H9 (cell line): Measurements from ENCODE around the gene RSBN1L. TPM values are rescaled to one million over a fixed set of nuclear protein-coding genes. Genes with fewer than 3 reads are reported as not detected.

ENCODE experiments used
- DNase-seq: peaks from one replicate; pipeline ENCODE4 v3.0.0-alpha.2; 2017
- H2AFZ ChIP-seq: one replicate; pipeline ENCODE4 v1.6.1; 2013; ENCODE audit warnings: mild to moderate bottlenecking, low read length, control low read depth, moderate library complexity
- H2AK5ac ChIP-seq: 2 replicates; pipeline ENCODE4 v1.6.1; 2013; ENCODE audit warnings: low read length, control low read depth, mixed read lengths; ENCODE audit not compliant: insufficient read length
- H2BK120ac ChIP-seq: one replicate; pipeline ENCODE4 v1.6.1; 2013; ENCODE audit warnings: low read depth, mild to moderate bottlenecking, low read length, control low read depth, inconsistent platforms; ENCODE audit not compliant: poor library complexity, severe bottlenecking
- H2BK12ac ChIP-seq: 2 replicates; pipeline ENCODE4 v1.6.1; 2013; ENCODE audit warnings: low read length, control low read depth, mixed read lengths, low read depth; ENCODE audit not compliant: insufficient read length
- H2BK15ac ChIP-seq: 2 replicates; pipeline ENCODE4 v1.6.1; 2013; ENCODE audit warnings: low read depth, low read length, control low read depth
- H2BK20ac ChIP-seq: one replicate; pipeline ENCODE4 v1.6.1; 2013; ENCODE audit warnings: low read depth, mild to moderate bottlenecking, low read length, control low read depth, inconsistent platforms; ENCODE audit not compliant: poor library complexity, severe bottlenecking
- H2BK5ac ChIP-seq: 2 replicates; pipeline ENCODE4 v1.6.1; 2013; ENCODE audit warnings: low read length, control low read depth, mixed read lengths; ENCODE audit not compliant: insufficient read length
- H3K14ac ChIP-seq: 2 replicates; pipeline ENCODE4 v1.6.1; 2013; ENCODE audit warnings: low read length, control low read depth; ENCODE audit not compliant: insufficient read depth
- H3K18ac ChIP-seq: 2 replicates; pipeline ENCODE4 v1.6.1; 2013; ENCODE audit warnings: low read depth, mild to moderate bottlenecking, mixed read lengths, low read length, control low read depth; ENCODE audit not compliant: insufficient read length
- H3K23ac ChIP-seq: 2 replicates; pipeline ENCODE4 v1.6.1; 2013; ENCODE audit warnings: low read length, control low read depth, mixed read lengths, low read depth; ENCODE audit not compliant: insufficient read length
- H3K23me2 ChIP-seq: 2 replicates; pipeline ENCODE4 v1.6.1; 2013; ENCODE audit warnings: low read depth, mild to moderate bottlenecking, mixed read lengths, low read length, control low read depth; ENCODE audit not compliant: insufficient read length, poor library complexity, severe bottlenecking
- H3K27ac ChIP-seq: 2 replicates; pipeline ENCODE4 v1.5.1; 2013; ENCODE audit warnings: low read length, control low read depth, mixed read lengths, low read depth; ENCODE audit not compliant: insufficient read length
- H3K27me3 ChIP-seq: 2 replicates; pipeline ENCODE4 v1.6.1; 2013; ENCODE audit warnings: low read length, control low read depth, inconsistent platforms; ENCODE audit not compliant: insufficient read depth
- H3K4ac ChIP-seq: 2 replicates; pipeline ENCODE4 v1.6.1; 2013; ENCODE audit warnings: low read depth, mild to moderate bottlenecking, control low read depth, inconsistent platforms, low read length, moderate library complexity
- H3K4me1 ChIP-seq: 2 replicates; pipeline ENCODE4 v1.6.1; 2013; ENCODE audit warnings: low read length, control low read depth, inconsistent platforms; ENCODE audit not compliant: insufficient read depth
- H3K4me2 ChIP-seq: 2 replicates; pipeline ENCODE4 v1.6.1; 2013; ENCODE audit warnings: low read length, control low read depth, mixed read lengths; ENCODE audit not compliant: insufficient read length, insufficient read depth
- H3K56ac ChIP-seq: 2 replicates; pipeline ENCODE4 v1.6.1; 2013; ENCODE audit warnings: low read depth, mild to moderate bottlenecking, mixed read lengths, low read length, control low read depth; ENCODE audit not compliant: insufficient read length
- H3K79me1 ChIP-seq: 2 replicates; pipeline ENCODE4 v1.6.1; 2013; ENCODE audit warnings: low read depth, mild to moderate bottlenecking, moderate library complexity, low read length, control low read depth, inconsistent platforms; ENCODE audit not compliant: insufficient read depth, poor library complexity, severe bottlenecking
- H3K79me2 ChIP-seq: 2 replicates; pipeline ENCODE4 v1.6.1; 2013; ENCODE audit warnings: low read length, control low read depth, inconsistent platforms; ENCODE audit not compliant: insufficient read depth
- H3K9ac ChIP-seq: 2 replicates; pipeline ENCODE4 v1.6.1; 2013; ENCODE audit warnings: low read length, control low read depth, mixed read lengths; ENCODE audit not compliant: insufficient read length; ENCODE audit errors: extremely low read depth
- H3K9me3 ChIP-seq: one replicate; pipeline ENCODE4 v1.6.1; 2013; ENCODE audit warnings: low read depth, low read length, inconsistent platforms; ENCODE audit not compliant: control insufficient read depth
- H3T11ph ChIP-seq: one replicate; pipeline ENCODE4 v1.6.1; 2013; ENCODE audit warnings: mild to moderate bottlenecking, low read length, control low read depth, inconsistent platforms
- H4K20me1 ChIP-seq: one replicate; pipeline ENCODE4 v1.6.1; 2013; ENCODE audit not compliant: control insufficient read depth, insufficient read length, insufficient read depth
- H4K5ac ChIP-seq: 2 replicates; pipeline ENCODE4 v1.6.1; 2013; ENCODE audit warnings: low read depth, mild to moderate bottlenecking, mixed read lengths, low read length, control low read depth; ENCODE audit not compliant: insufficient read length
- H4K8ac ChIP-seq: replicated peaks from 2 replicates; pipeline ENCODE4 v1.6.1; 2013; ENCODE audit warnings: low read length, control low read depth, mixed read lengths, low read depth; ENCODE audit not compliant: insufficient read length
- H4K91ac ChIP-seq: 2 replicates; pipeline ENCODE4 v1.6.1; 2013; ENCODE audit warnings: low read depth, mild to moderate bottlenecking, moderate library complexity, mixed read lengths, low read length, control low read depth; ENCODE audit not compliant: insufficient read length
- H3K27ac Mint-ChIP-seq, 3 experiments: 2 replicates in 2 of 3; 3 replicates in 1 of 3; pipeline ENCODE4 v1.8.0; 2020 to 2021; ENCODE audit warnings: mixed read lengths in 3 of 3, mild to moderate bottlenecking in 1 of 3, moderate library complexity in 1 of 3
- H3K27me3 Mint-ChIP-seq: 2 replicates; pipeline ENCODE4 v1.8.0; 2021; ENCODE audit warnings: low read depth, mild to moderate bottlenecking, moderate library complexity, mixed read lengths
- H3K36me3 Mint-ChIP-seq, 3 experiments: 2 replicates in 2 of 3; 3 replicates in 1 of 3; pipeline ENCODE4 v1.8.0; 2020 to 2021; ENCODE audit warnings: low read depth in 3 of 3, mixed read lengths in 3 of 3; ENCODE audit not compliant: insufficient read depth in 1 of 3
- H3K4me1 Mint-ChIP-seq, 2 experiments: 2 replicates each; pipeline ENCODE4 v1.8.0; 2020; ENCODE audit warnings: mixed read lengths in 2 of 2
- H3K4me3 Mint-ChIP-seq, 2 experiments: 2 replicates in 1 of 2; 3 replicates in 1 of 2; pipeline ENCODE4 v1.8.0; 2020 to 2021; ENCODE audit warnings: mild to moderate bottlenecking in 2 of 2, mixed read lengths in 2 of 2, moderate library complexity in 1 of 2
- H3K9me3 Mint-ChIP-seq, 2 experiments: 2 replicates in 1 of 2; 3 replicates in 1 of 2; pipeline ENCODE4 v1.8.0; 2020; ENCODE audit warnings: mild to moderate bottlenecking in 2 of 2, mixed read lengths in 2 of 2, moderate library complexity in 1 of 2
- CTCF ChIP-seq: fragments of 200-600 bp; sonication (generic); conservative IDR thresholded peaks from 3 replicates; pipeline ENCODE4 v1.8.0; 2021; ENCODE audit warnings: antibody characterized with exemption, mild to moderate bottlenecking
- WGBS: extraction: QIAGEN DNeasy Blood & Tissue Kit; methylation state at CpG from one replicate; pipeline ENCODE4 v1.1.7; 2013; ENCODE audit warnings: missing lambda C conversion rate, low lambda C conversion rate, mixed read lengths; ENCODE audit not compliant: insufficient read length; ENCODE audit errors: extremely low coverage; 5-methylcytosine and 5-hydroxymethylcytosine counted together
- total RNA-seq: library from RNA; stranded (reverse); gene quantifications from 2 replicates; pipeline ENCODE4 v1.2.1, GENCODE V29; 2021

Gene RSBN1L
- total RNA-seq, 1 experiment from 2014 or later, result 20.6 TPM

- no peaks in the 10 kb centered on the region for H3K27me3 ChIP-seq
- no peaks in the 10 kb centered on the region for H3K9me3 Mint-ChIP-seq
- no peak overlapping the region for H4K8ac ChIP-seq
- no peak overlapping the region for H3K4me2 ChIP-seq
- no peak overlapping the region for H2BK20ac ChIP-seq
- H3T11ph ChIP-seq, result no peak overlapping the region
- H3K18ac ChIP-seq, result no peak overlapping the region
- H3K36me3 Mint-ChIP-seq, result peaks cover 7 to 46% (median 9%) of the 10 kb centered on the region in 3 experiments; a peak in 6 of 7 replicates
- DNase-seq, result no peak
- peak overlapping the region in 1 of 3 experiments; percentile 24; a peak in 2 of 7 replicates for H3K27ac Mint-ChIP-seq
- no peak overlapping the region for H3K4me3 Mint-ChIP-seq
- no peak overlapping the region for H2AK5ac ChIP-seq
- H3K23ac ChIP-seq, result no peak overlapping the region
- no peak overlapping the region for H2BK12ac ChIP-seq
- H3K79me2 ChIP-seq, result no peaks in the 10 kb centered on the region
- no peak overlapping the region for H3K56ac ChIP-seq
- H3K27me3 Mint-ChIP-seq, result no peaks in the 10 kb centered on the region
- H3K4ac ChIP-seq, result no peak overlapping the region
- H3K4me1 Mint-ChIP-seq, result no peaks in the 10 kb centered on the region
- H3K27ac ChIP-seq, result no peak overlapping the region
- H4K5ac ChIP-seq, result no peak overlapping the region
- no peak overlapping the region for H3K9ac ChIP-seq
- no CpG with 5 or more reads among the region's 1 CpG for WGBS
- no peak overlapping the region for H2BK5ac ChIP-seq
- H2BK15ac ChIP-seq, result no peak overlapping the region
- H3K4me1 ChIP-seq, result no peaks in the 10 kb centered on the region
- H2AFZ ChIP-seq, result no peak overlapping the region
- no peak overlapping the region for H3K14ac ChIP-seq
- no peaks in the 10 kb centered on the region for H3K79me1 ChIP-seq
- H2BK120ac ChIP-seq, result no peak overlapping the region
- H3K9me3 ChIP-seq, result no peaks in the 10 kb centered on the region
- no peaks in the 10 kb centered on the region for H4K20me1 ChIP-seq
- H3K23me2 ChIP-seq, result no peaks in the 10 kb centered on the region
- TF ChIP-seq CTCF, result no peak
- no peak overlapping the region for H4K91ac ChIP-seq
These were observed 40.9 kb upstream of the RSBN1L start for GRCh38 chr7:77655356-77655755.
